COR-L47 (cell line): ENCODE data around the gene CASZ1.

Experiments
- DNase-seq: peaks from one replicate; lab custom pipeline; 2025; lab: John Stamatoyannopoulos, UW

The CASZ1 gene

GRCh38 chr1:10638559-10639005 is 157.9 kb downstream of the CASZ1 start:
- no peak for DNase-seq

GRCh38 chr1:10637834-10638558 is 158.4 kb downstream of the CASZ1 start:
- no peak for DNase-seq

GRCh38 chr1:10637400-10637799 is 159.0 kb downstream of the CASZ1 start:
- DNase-seq: no peak

GRCh38 chr1:10635992-10636391 is 160.5 kb downstream of the CASZ1 start:
- no peak for DNase-seq

GRCh38 chr1:10635085-10635896 is 161.2 kb downstream of the CASZ1 start:
- peak; percentile 86 for DNase-seq

GRCh38 chr1:10634428-10635084 is 161.9 kb downstream of the CASZ1 start:
- DNase-seq: no peak

GRCh38 chr1:10634075-10634427 is 162.4 kb downstream of the CASZ1 start:
- no peak for DNase-seq

- no peak for DNase-seq
Measured at GRCh38 chr1:10633416-10633815, 163.0 kb downstream of the CASZ1 start.

- DNase-seq: no peak
Measured at GRCh38 chr1:10632691-10633090, 163.8 kb downstream of the CASZ1 start.

GRCh38 chr1:10631811-10632593 is 164.4 kb downstream of the CASZ1 start:
- DNase-seq: no peak

GRCh38 chr1:10631121-10631810 is 165.2 kb downstream of the CASZ1 start:
- no peak for DNase-seq

- no peak for DNase-seq
Measured at GRCh38 chr1:10630661-10631120, 165.8 kb downstream of the CASZ1 start.

GRCh38 chr1:10629816-10630571 is 166.5 kb downstream of the CASZ1 start:
- no peak for DNase-seq

GRCh38 chr1:10629091-10629815 is 167.2 kb downstream of the CASZ1 start:
- no peak for DNase-seq

- DNase-seq: no peak
Measured at GRCh38 chr1:10628685-10629084, 167.8 kb downstream of the CASZ1 start.

GRCh38 chr1:10626791-10627410 is 169.5 kb downstream of the CASZ1 start:
- no peak for DNase-seq

- DNase-seq: no peak
Measured at GRCh38 chr1:10626131-10626731, 170.2 kb downstream of the CASZ1 start.

GRCh38 chr1:10625554-10625953 is 170.9 kb downstream of the CASZ1 start:
- no peak for DNase-seq

- DNase-seq: no peak
Measured at GRCh38 chr1:10625076-10625475, 171.4 kb downstream of the CASZ1 start.
